ENCODE data around the gene ZCCHC14.
"Not testable (repeated sequence)": the region's sequence is repeated elsewhere in the genome, so short reads cannot be mapped to it uniquely, and the experiment has no call there.

DNA sequence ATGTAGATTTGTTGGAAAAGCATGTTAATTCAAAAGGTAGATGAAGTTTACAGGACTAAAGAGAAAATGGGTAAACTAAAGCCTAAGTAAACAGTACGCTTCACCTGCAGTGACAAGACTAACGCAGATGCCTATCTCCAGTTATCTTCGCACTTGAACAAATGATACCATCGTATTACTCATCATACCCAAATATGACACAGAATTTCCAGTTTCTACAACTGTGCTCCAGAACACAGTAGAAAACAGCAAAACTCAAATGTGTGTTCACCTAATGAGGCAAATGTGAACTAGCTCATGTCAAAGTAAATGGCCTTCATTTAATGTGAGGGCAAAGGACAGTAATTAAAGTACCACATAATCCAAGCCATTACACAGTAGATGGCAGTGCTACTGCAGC lies 7.0 kb downstream of the ZCCHC14 start:
- TF ChIP-seq, protein P1, sequence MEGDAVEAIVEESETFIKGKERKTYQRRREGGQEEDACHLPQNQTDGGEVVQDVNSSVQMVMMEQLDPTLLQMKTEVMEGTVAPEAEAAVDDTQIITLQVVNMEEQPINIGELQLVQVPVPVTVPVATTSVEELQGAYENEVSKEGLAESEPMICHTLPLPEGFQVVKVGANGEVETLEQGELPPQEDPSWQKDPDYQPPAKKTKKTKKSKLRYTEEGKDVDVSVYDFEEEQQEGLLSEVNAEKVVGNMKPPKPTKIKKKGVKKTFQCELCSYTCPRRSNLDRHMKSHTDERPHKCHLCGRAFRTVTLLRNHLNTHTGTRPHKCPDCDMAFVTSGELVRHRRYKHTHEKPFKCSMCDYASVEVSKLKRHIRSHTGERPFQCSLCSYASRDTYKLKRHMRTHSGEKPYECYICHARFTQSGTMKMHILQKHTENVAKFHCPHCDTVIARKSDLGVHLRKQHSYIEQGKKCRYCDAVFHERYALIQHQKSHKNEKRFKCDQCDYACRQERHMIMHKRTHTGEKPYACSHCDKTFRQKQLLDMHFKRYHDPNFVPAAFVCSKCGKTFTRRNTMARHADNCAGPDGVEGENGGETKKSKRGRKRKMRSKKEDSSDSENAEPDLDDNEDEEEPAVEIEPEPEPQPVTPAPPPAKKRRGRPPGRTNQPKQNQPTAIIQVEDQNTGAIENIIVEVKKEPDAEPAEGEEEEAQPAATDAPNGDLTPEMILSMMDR (IDR thresholded peaks at IDR 0.05), result not testable (repeated sequence)
- TF ChIP-seq EZH2 (IDR thresholded peaks at IDR 0.05; ENCODE audit: borderline replicate concordance, insufficient read depth, low read depth, low read length, poor library complexity, severe bottlenecking), result not testable (repeated sequence)

Measured in B cell (primary cell).